Ovary (tissue), 9 donors: Measurements from ENCODE around the gene ZNF829. TPM values are rescaled to one million over a fixed set of nuclear protein-coding genes. Genes with fewer than 3 reads are reported as not detected.

Experiments used
- DNase-seq, 5 donors: peaks; one replicate each; pipeline ENCODE4 v3.0.0-alpha.2; 2019 to 2020
- H3K27ac ChIP-seq, 2 donors: fragments of 200-600 bp; one replicate each; pipeline versions ENCODE4 v1.5.1 to v1.8.0; 2019 to 2022
- H3K27me3 ChIP-seq: fragments of 200-600 bp; one replicate; pipeline ENCODE4 v1.8.0; 2022
- H3K36me3 ChIP-seq: fragments of 200-600 bp; sonication (generic); one replicate; pipeline ENCODE4 v1.5.1; 2019
- H3K4me1 ChIP-seq: one replicate; pipeline ENCODE4 v1.8.1; 2013; ENCODE audit warnings: mild to moderate bottlenecking, moderate library complexity; ENCODE audit not compliant: insufficient read depth
- H3K4me3 ChIP-seq: fragments of 200-600 bp; sonication (generic); one replicate; pipeline ENCODE4 v1.5.1; 2017
- H3K9me3 ChIP-seq, 2 donors: fragments of 200-600 bp in 1 of 2; sonication (generic) in 1 of 2; one replicate each; pipeline versions ENCODE4 v1.5.1 to v1.8.1; 2013 to 2019; ENCODE audit warnings: mild to moderate bottlenecking in 1 of 2, moderate library complexity in 1 of 2
- CTCF ChIP-seq, 3 donors: fragments of 450-650 bp in 2 of 3; fragments of 200-600 bp in 1 of 3; IDR thresholded peaks; one replicate each; pipeline versions ENCODE4 v1.5.1 to v1.8.0; 2016 to 2022; ENCODE audit warnings: antibody characterized with exemption in 3 of 3, mild to moderate bottlenecking in 1 of 3
- EP300 ChIP-seq: sonication (generic); formaldehyde crosslinking; IDR thresholded peaks from one replicate; pipeline ENCODE4 v1.6.1; 2017; ENCODE audit warnings: antibody characterized with exemption
- POLR2A ChIP-seq: fragments of 450-650 bp; IDR thresholded peaks from one replicate; pipeline ENCODE4 v1.6.1; 2017; ENCODE audit warnings: antibody characterized with exemption, mild to moderate bottlenecking, moderate library complexity
- WGBS, 3 donors: extraction: QIAGEN DNeasy Blood & Tissue Kit in 1 of 3; methylation state at CpG; one replicate each; pipeline versions ENCODE4 v1.1.5 to v1.1.7; 2013 to 2017; 5-methylcytosine and 5-hydroxymethylcytosine counted together
- intact Hi-C, 4 donors: fragments of 100-400 bp; cut with DNase I; formaldehyde crosslinking; loops; one replicate each; pipeline versions ENCODE4 v1.11.0 to v1.15.1; 2022 to 2023
- polyA plus RNA-seq, 2 donors: library from polyadenylated mRNA; stranded (reverse); fragments of 200-250 nt in 1 of 2; fragments of 350-450 nt in 1 of 2; fragmentation: Illumina TruSeq in 1 of 2; extraction: RNeasy Lipid Tissue Mini Kit (QIAGEN cat#74804) in 1 of 2; gene quantifications; one replicate each; pipeline ENCODE4 v1.2.3, GENCODE V29; 2013 to 2014
- total RNA-seq, 7 donors: library from RNA; depleted of rRNA in 2 of 7; stranded (reverse); fragments of >200 nt in 2 of 7; fragmentation: NEBNext Ultra II Directional in 3 of 7; extraction: Animal tissue kit (Norgen Biotek cat#: 25700) in 3 of 7; gene quantifications; one replicate each; pipeline versions ENCODE4 v1.1.0 to v1.2.4, GENCODE V29; 2016 to 2023
- donor health status: DM: no; HTN: no; CAD: no; lungs with moderate emphysema.
- donor health status: DM: no; HTN: no; CAD: no.
- donor health status: Bipolar disorder and iron deficiency.
- donor health status: DM: yes; HTN: yes; CAD: no.
- donor health status: DM: no; HTN: no; CAD: no.
- donor health status: DM: yes; HTN: yes; CAD: no.

Gene ZNF829
- total and polyA plus RNA-seq, 9 donors = 2.6 to 7.5 (median 5.6) TPM

GRCh38 chr19:36939153-36939552 lies 23.1 kb upstream of the ZNF829 start:
- no peak for DNase-seq
- no peak for TF ChIP-seq POLR2A
- TF ChIP-seq CTCF (IDR thresholded peaks at IDR 0.05) = no peak
- TF ChIP-seq EP300 = no peak
- peaks cover 0 to 26% of the 10 kb centered on the region in 2 donors for H3K9me3 ChIP-seq
- H3K27ac ChIP-seq = no peak overlapping the region
- H3K36me3 ChIP-seq = peaks cover 3% of the 10 kb centered on the region
- H3K4me3 ChIP-seq = no peak overlapping the region
- intact Hi-C loops = no loop called here
- no peaks in the 10 kb centered on the region for H3K4me1 ChIP-seq
- H3K27me3 ChIP-seq = no peaks in the 10 kb centered on the region

- H3K4me3 ChIP-seq = no peak overlapping the region
- H3K4me1 ChIP-seq = no peaks in the 10 kb centered on the region
- TF ChIP-seq POLR2A (no peak), CTCF (IDR thresholded peaks at IDR 0.05) (no peak), EP300 (no peak)
- WGBS, 3 donors = 94 to 98% (median 97%) methylated on average over 2 of the region's 2 CpGs
- H3K27me3 ChIP-seq = no peaks in the 10 kb centered on the region
- intact Hi-C loops = no loop called here
- H3K27ac ChIP-seq = no peak overlapping the region
- H3K36me3 ChIP-seq = no peaks in the 10 kb centered on the region
- peaks cover 0 to 22% of the 10 kb centered on the region in 2 donors for H3K9me3 ChIP-seq
- DNase-seq = no peak
Measured at GRCh38 chr19:36931684-36932083, 15.6 kb upstream of the ZNF829 start.

GRCh38 chr19:36918090-36918489 lies 2.0 kb upstream of the ZNF829 start:
- intact Hi-C loops = no loop called here
- no peaks in the 10 kb centered on the region for H3K36me3 ChIP-seq

GRCh38 chr19:36916991-36917390 lies 900 bp upstream of the ZNF829 start:
- intact Hi-C loops = no loop called here
- Histone ChIP-seq H3K27me3 (no peaks in the 10 kb centered on the region), H3K9me3 (peaks cover 0 to 6% of the 10 kb centered on the region in 2 donors), H3K36me3 (no peaks in the 10 kb centered on the region), H3K4me1 (peaks cover 5% of the 10 kb centered on the region), H3K4me3 (peak overlapping the region; percentile 77), H3K27ac (no peak overlapping the region)
- TF ChIP-seq POLR2A (no peak), EP300 (no peak), CTCF (IDR thresholded peaks at IDR 0.05) (no peak)
- 43 to 51% (median 44%) methylated on average over 7 of the region's 7 CpGs for WGBS, 3 donors
- DNase-seq = no peak

More at GRCh38 chr19:36918090-36918489, 2.0 kb upstream of the ZNF829 start:
- DNase-seq = no peak
- 95 to 97% (median 96%) methylated on average over 9 of the region's 9 CpGs for WGBS, 3 donors
- no peaks in the 10 kb centered on the region for H3K27me3 ChIP-seq
- H3K4me1 ChIP-seq = peaks cover 5% of the 10 kb centered on the region
- H3K9me3 ChIP-seq = peaks cover 0 to 6% of the 10 kb centered on the region in 2 donors
- no peak overlapping the region for H3K4me3 ChIP-seq
- TF ChIP-seq CTCF (IDR thresholded peaks at IDR 0.05) = no peak
- no peak for TF ChIP-seq EP300
- no peak for TF ChIP-seq POLR2A
- H3K27ac ChIP-seq = no peak overlapping the region

GRCh38 chr19:36898422-36898821 lies 17.7 kb downstream of the ZNF829 start:
- intact Hi-C loops = no loop called here
- Histone ChIP-seq H3K4me3 (no peak overlapping the region), H3K27ac (no peak overlapping the region), H3K27me3 (no peaks in the 10 kb centered on the region), H3K9me3 (peaks cover 15 to 68% of the 10 kb centered on the region in 2 donors), H3K4me1 (no peaks in the 10 kb centered on the region), H3K36me3 (peaks cover 4% of the 10 kb centered on the region)
- DNase-seq = no peak
- 74 to 98% (median 86%) methylated on average over 4 of the region's 4 CpGs for WGBS, 3 donors
- TF ChIP-seq POLR2A = no peak
- no peak for TF ChIP-seq CTCF (IDR thresholded peaks at IDR 0.05)
- no peak for TF ChIP-seq EP300
